ENCODE data around the gene TAGAP. TPM values are rescaled to one million over a fixed set of nuclear protein-coding genes. Genes with fewer than 3 reads are reported as not detected.

The TAGAP gene
- total RNA-seq, 2 donors from 2014 or later: 1.1 to 2.3 TPM

- Histone ChIP-seq H3K9me3 (no peaks in the 10 kb centered on the region), H3K27ac (no peak overlapping the region), H3K4me3 (no peak overlapping the region), H3K4me1 (no peaks in the 10 kb centered on the region), H3K9ac (ENCODE audit: low read depth in 2 of 2, low read length in 2 of 2) (no peak overlapping the region), H3K36me3 (no peaks in the 10 kb centered on the region), H3K27me3 (no peaks in the 10 kb centered on the region)
- intact Hi-C loops (cut with DNase I): no loop called here
- DNase-seq: peak; percentile 7
- TF ChIP-seq, protein P1, sequence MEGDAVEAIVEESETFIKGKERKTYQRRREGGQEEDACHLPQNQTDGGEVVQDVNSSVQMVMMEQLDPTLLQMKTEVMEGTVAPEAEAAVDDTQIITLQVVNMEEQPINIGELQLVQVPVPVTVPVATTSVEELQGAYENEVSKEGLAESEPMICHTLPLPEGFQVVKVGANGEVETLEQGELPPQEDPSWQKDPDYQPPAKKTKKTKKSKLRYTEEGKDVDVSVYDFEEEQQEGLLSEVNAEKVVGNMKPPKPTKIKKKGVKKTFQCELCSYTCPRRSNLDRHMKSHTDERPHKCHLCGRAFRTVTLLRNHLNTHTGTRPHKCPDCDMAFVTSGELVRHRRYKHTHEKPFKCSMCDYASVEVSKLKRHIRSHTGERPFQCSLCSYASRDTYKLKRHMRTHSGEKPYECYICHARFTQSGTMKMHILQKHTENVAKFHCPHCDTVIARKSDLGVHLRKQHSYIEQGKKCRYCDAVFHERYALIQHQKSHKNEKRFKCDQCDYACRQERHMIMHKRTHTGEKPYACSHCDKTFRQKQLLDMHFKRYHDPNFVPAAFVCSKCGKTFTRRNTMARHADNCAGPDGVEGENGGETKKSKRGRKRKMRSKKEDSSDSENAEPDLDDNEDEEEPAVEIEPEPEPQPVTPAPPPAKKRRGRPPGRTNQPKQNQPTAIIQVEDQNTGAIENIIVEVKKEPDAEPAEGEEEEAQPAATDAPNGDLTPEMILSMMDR (IDR thresholded peaks at IDR 0.05): no peak
Observed at GRCh38 chr6:159067334-159067733, 22.5 kb upstream of the TAGAP start.

- intact Hi-C loops (cut with DNase I): no loop called here
- H3K9me3 ChIP-seq: no peaks in the 10 kb centered on the region
Observed at GRCh38 chr6:159066483-159066882, 21.7 kb upstream of the TAGAP start.

DNA sequence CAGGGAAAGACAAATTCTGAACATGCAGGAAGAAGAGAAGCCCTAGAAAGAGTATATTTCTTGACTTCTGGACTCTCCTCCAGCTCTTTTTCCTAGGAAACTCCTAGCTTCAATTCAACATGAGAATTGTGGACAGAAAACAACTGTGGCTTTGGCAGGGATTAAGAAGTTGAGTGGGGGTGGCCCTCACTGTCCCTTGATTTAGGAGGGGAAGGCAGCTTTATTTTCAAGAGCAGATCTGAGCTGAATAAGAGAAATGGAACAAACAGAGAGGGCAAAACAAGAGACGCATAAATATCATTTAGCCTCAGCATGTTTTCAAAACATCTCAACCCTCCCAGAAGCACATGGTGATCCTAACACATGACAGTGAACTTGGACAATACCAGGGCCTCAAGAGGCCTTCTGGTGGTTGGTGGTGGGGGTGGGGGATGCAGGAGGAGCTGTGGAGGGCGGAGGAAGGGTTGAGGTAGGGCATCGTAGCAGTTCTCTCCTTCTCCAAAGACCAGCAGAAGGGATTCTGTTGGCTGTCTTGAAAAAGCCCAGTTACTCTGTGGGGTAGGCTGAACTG is 21.1 kb upstream of the TAGAP start:
- H3K4me1 ChIP-seq: no peaks in the 10 kb centered on the region
- H3K36me3 ChIP-seq: no peaks in the 10 kb centered on the region
- H3K27ac ChIP-seq: no peak overlapping the region
- H3K9me3 ChIP-seq: no peaks in the 10 kb centered on the region
- H3K27me3 ChIP-seq: no peaks in the 10 kb centered on the region
- TF ChIP-seq, protein P1 (IDR thresholded peaks at IDR 0.05): no peak
- DNase-seq: no peak
- H3K9ac ChIP-seq (ENCODE audit: low read depth in 2 of 2, low read length in 2 of 2): no peak overlapping the region
- H3K4me3 ChIP-seq: no peak overlapping the region
- intact Hi-C loops (cut with DNase I): no loop called here

More at GRCh38 chr6:159066483-159066882, 21.7 kb upstream of the TAGAP start:
- Histone ChIP-seq H3K9ac (ENCODE audit: low read depth in 2 of 2, low read length in 2 of 2) (no peak overlapping the region), H3K36me3 (no peaks in the 10 kb centered on the region), H3K4me1 (no peaks in the 10 kb centered on the region), H3K27me3 (no peaks in the 10 kb centered on the region), H3K27ac (no peak overlapping the region), H3K4me3 (no peak overlapping the region)
- TF ChIP-seq, protein P1 (IDR thresholded peaks at IDR 0.05): no peak
- DNase-seq: no peak

DNA sequence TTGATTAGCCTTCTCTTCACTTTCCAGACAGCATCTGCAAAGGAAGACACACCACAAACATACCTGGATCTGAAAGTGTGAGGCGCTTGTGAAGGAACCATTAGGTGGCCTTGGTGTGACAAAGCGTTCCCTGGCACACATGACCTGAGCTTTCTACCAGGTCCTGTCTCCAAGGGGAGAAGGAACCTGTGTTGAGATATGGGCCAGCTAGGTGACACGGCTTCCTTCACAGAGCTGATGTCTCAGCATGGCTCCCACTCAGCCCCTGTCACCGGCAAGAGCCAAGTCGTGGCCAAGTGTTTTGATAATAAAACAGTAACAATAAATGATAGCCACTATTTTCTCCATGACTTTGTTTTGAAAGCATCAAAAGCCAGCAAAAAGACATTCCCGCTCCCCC is 20.3 kb upstream of the TAGAP start:
- TF ChIP-seq, protein P1 (IDR thresholded peaks at IDR 0.05): no peak
- no peak overlapping the region for H3K27ac ChIP-seq

DNA sequence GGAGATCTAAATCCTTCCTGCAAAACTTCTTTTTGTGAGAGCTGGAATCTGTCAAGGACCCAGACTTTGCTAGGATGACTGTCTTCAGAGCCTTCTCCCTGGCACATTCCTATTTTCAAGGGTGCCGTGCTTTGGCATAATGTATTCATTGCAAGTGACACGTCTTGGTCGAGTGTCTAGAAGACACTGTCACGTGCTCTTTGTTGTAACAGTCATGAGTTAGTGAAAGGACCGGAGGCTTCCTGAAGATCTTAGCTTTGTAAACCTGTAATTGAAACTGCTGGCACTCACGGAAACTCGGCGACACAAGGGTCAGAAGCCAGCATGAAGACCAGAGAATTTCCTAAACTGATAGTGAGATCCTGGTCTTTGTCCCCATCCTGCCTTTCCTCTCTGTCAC is 19.7 kb upstream of the TAGAP start:
- intact Hi-C loops (cut with DNase I): no loop called here
- H3K27ac ChIP-seq: no peak overlapping the region

More for the DNA sequence above, 20.3 kb upstream of the TAGAP start:
- no peaks in the 10 kb centered on the region for H3K36me3 ChIP-seq
- DNase-seq: no peak
- H3K9me3 ChIP-seq: no peaks in the 10 kb centered on the region
- intact Hi-C loops (cut with DNase I): no loop called here
- H3K4me1 ChIP-seq: no peaks in the 10 kb centered on the region
- H3K27me3 ChIP-seq: no peaks in the 10 kb centered on the region
- H3K9ac ChIP-seq (ENCODE audit: low read depth in 2 of 2, low read length in 2 of 2): no peak overlapping the region
- no peak overlapping the region for H3K4me3 ChIP-seq

More for the DNA sequence above, 19.7 kb upstream of the TAGAP start:
- H3K36me3 ChIP-seq: no peaks in the 10 kb centered on the region
- H3K27me3 ChIP-seq: no peaks in the 10 kb centered on the region
- no peak for DNase-seq
- TF ChIP-seq, protein P1 (IDR thresholded peaks at IDR 0.05): no peak
- no peaks in the 10 kb centered on the region for H3K9me3 ChIP-seq
- no peak overlapping the region for H3K9ac ChIP-seq (ENCODE audit: low read depth in 2 of 2, low read length in 2 of 2)
- H3K4me3 ChIP-seq: no peak overlapping the region
- H3K4me1 ChIP-seq: no peaks in the 10 kb centered on the region
